Measurements from ENCODE around the gene CBLN4.

DNA sequence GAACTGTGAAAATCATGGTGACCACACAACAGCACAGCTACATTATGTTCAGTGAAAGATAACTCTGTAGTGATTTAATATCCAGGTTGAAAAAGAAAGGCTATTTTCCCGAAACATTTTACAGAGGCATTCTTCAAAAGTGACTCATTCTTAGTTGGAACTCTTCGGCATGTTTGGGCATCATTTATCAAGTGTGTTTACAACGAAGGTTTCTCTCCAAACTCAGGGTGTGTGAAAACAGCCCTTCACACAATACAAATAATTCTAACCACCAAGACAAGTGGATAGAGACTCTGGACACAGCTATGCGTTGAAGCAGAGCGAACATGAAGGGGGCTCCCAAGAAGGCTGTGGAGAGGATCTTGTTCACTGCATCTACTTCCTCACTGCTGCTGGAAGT lies 57.6 kb downstream of the CBLN4 start:
- TF ChIP-seq CTCF (IDR thresholded peaks at IDR 0.05; ENCODE audit: low read depth, low read length, missing input control), result no peak
- no peak for TF ChIP-seq REST (IDR thresholded peaks at IDR 0.05)
- no peak for TF ChIP-seq GABPA (IDR thresholded peaks at IDR 0.05 in 1 of 2, conservative IDR thresholded peaks at IDR 0.05 in 1 of 2)
- TF ChIP-seq RAD21 (IDR thresholded peaks at IDR 0.05), result no peak
- no peak for TF ChIP-seq MAX (IDR thresholded peaks at IDR 0.05)
- no peak for TF ChIP-seq HNF4A (conservative IDR thresholded peaks at IDR 0.05)
- TF ChIP-seq EGR1 (IDR thresholded peaks at IDR 0.05; ENCODE audit: low read depth in 2 of 2), result no peak
- no peak for TF ChIP-seq JUND (IDR thresholded peaks at IDR 0.05)
